HG03354 (cell line): ENCODE data around the gene RXFP4.

ENCODE experiments used
- ATAC-seq: cut with Tn5 transposase; IDR thresholded peaks from one replicate; pipeline ENCODE4 v1.9.1; 2021; ENCODE audit warnings: mild to moderate bottlenecking; ENCODE audit not compliant: unreplicated experiment, poor library complexity, severe bottlenecking

RXFP4 gene

GRCh38 chr1:155951753-155952504 is 10.5 kb downstream of the RXFP4 start:
- ATAC-seq: no peak

- no peak for ATAC-seq
These were observed 11.1 kb downstream of the RXFP4 start for GRCh38 chr1:155952505-155952890.

GRCh38 chr1:155954645-155955044 is 13.2 kb downstream of the RXFP4 start:
- ATAC-seq: no peak

GRCh38 chr1:155957411-155957915 is 16.0 kb downstream of the RXFP4 start:
- ATAC-seq: no peak

GRCh38 chr1:155960081-155960745 is 18.8 kb downstream of the RXFP4 start:
- ATAC-seq: no peak

- ATAC-seq: no peak
These were observed 20.5 kb downstream of the RXFP4 start for GRCh38 chr1:155961937-155962336.

GRCh38 chr1:155962599-155963211 is 21.3 kb downstream of the RXFP4 start:
- no peak for ATAC-seq

GRCh38 chr1:155964193-155964592 is 22.8 kb downstream of the RXFP4 start:
- no peak for ATAC-seq

GRCh38 chr1:155966135-155966534 is 24.7 kb downstream of the RXFP4 start:
- ATAC-seq: no peak

- ATAC-seq: no peak
These were observed 25.3 kb downstream of the RXFP4 start for GRCh38 chr1:155966750-155967149.

GRCh38 chr1:155967341-155968050 is 26.1 kb downstream of the RXFP4 start:
- no peak for ATAC-seq

- ATAC-seq: no peak
These were observed 26.6 kb downstream of the RXFP4 start for GRCh38 chr1:155968051-155968400.

GRCh38 chr1:155968670-155969069 is 27.2 kb downstream of the RXFP4 start:
- ATAC-seq: no peak

- no peak for ATAC-seq
These were observed 27.9 kb downstream of the RXFP4 start for GRCh38 chr1:155969377-155969791.

GRCh38 chr1:155970531-155971167 is 29.2 kb downstream of the RXFP4 start:
- ATAC-seq: peak; percentile 67

GRCh38 chr1:155971910-155972809 is 30.7 kb downstream of the RXFP4 start:
- ATAC-seq: no peak

GRCh38 chr1:155973723-155974122 is 32.3 kb downstream of the RXFP4 start:
- no peak for ATAC-seq

GRCh38 chr1:155974208-155975115 is 33.0 kb downstream of the RXFP4 start:
- ATAC-seq: no peak
